HepG2 (cell line): ENCODE data around the gene ATRAID. TPM values are rescaled to one million over a fixed set of nuclear protein-coding genes. Genes with fewer than 3 reads are reported as not detected.

Source experiments
- CC2D1A ChIP-seq: sonication (generic); formaldehyde crosslinking; IDR thresholded peaks from 2 replicates; pipeline ENCODE4 v1.8.1; 2023; ENCODE audit warnings: mild to moderate bottlenecking, missing genetic modification reagents
- DMTF1 ChIP-seq: sonication (generic); formaldehyde crosslinking; IDR thresholded peaks from 2 replicates; pipeline ENCODE4 v1.4.0; 2020; ENCODE audit warnings: mild to moderate bottlenecking, missing genetic modification reagents
- HOXD1 ChIP-seq: sonication (generic); formaldehyde crosslinking; IDR thresholded peaks from 2 replicates; pipeline ENCODE4 v1.5.0; 2020; ENCODE audit warnings: missing genetic modification reagents
- KDM4B ChIP-seq: sonication (generic); formaldehyde crosslinking; IDR thresholded peaks from 2 replicates; pipeline ENCODE4 v1.4.0; 2020; ENCODE audit warnings: missing genetic modification reagents
- MAX ChIP-seq: IDR thresholded peaks from 2 replicates; pipeline ENCODE4 v1.6.1; 2012; ENCODE audit warnings: inconsistent platforms
- NKX3-1 ChIP-seq: sonication (generic); formaldehyde crosslinking; IDR thresholded peaks from 2 replicates; pipeline ENCODE4 v1.5.0; 2020; ENCODE audit warnings: missing genetic modification reagents
- NR2F6 ChIP-seq, 2 experiments: IDR thresholded peaks; 2 replicates each; pipeline ENCODE4 v1.6.1; 2016; ENCODE audit warnings: antibody characterized with exemption in 1 of 2, mild to moderate bottlenecking in 1 of 2
- SALL1 ChIP-seq: sonication (generic); formaldehyde crosslinking; IDR thresholded peaks from 2 replicates; pipeline ENCODE4 v1.8.0; 2022; ENCODE audit warnings: mild to moderate bottlenecking, missing genetic modification reagents
- ZBTB40 ChIP-seq, 2 experiments: fragments of 450-650 bp in 1 of 2; sonication (generic) in 1 of 2; formaldehyde crosslinking in 1 of 2; IDR thresholded peaks; 2 replicates each; pipeline versions ENCODE4 v1.6.1 to v1.8.0; 2016 to 2022; ENCODE audit warnings: antibody characterized with exemption in 1 of 2, mild to moderate bottlenecking in 1 of 2, missing genetic modification reagents in 1 of 2
- ZFP90 ChIP-seq: sonication (generic); formaldehyde crosslinking; IDR thresholded peaks from 2 replicates; pipeline ENCODE4 v1.8.0; 2022; ENCODE audit warnings: missing genetic modification reagents, mild to moderate bottlenecking, inconsistent platforms, borderline replicate concordance
- ZNF121 ChIP-seq: sonication (generic); formaldehyde crosslinking; IDR thresholded peaks from 2 replicates; pipeline ENCODE4 v1.5.0; 2020; ENCODE audit warnings: mild to moderate bottlenecking, missing genetic modification reagents
- ZNF138 ChIP-seq: sonication (generic); formaldehyde crosslinking; IDR thresholded peaks from 2 replicates; pipeline ENCODE4 v1.5.0; 2020; ENCODE audit warnings: mild to moderate bottlenecking, low read depth, missing genetic modification reagents
- ZNF224 ChIP-seq: sonication (generic); formaldehyde crosslinking; IDR thresholded peaks from 2 replicates; pipeline ENCODE4 v1.5.0; 2020; ENCODE audit warnings: mild to moderate bottlenecking, missing genetic modification reagents
- ZNF713 ChIP-seq: sonication (generic); formaldehyde crosslinking; IDR thresholded peaks from 2 replicates; pipeline ENCODE4 v1.4.0; 2020; ENCODE audit warnings: mild to moderate bottlenecking, missing genetic modification reagents
- ZNF788 ChIP-seq: sonication (generic); formaldehyde crosslinking; IDR thresholded peaks from 2 replicates; pipeline ENCODE4 v1.5.0; 2020; ENCODE audit warnings: mild to moderate bottlenecking, missing genetic modification reagents, borderline replicate concordance
- polyA plus RNA-seq, 8 experiments: library from polyadenylated mRNA; depleted of rRNA in 3 of 8; stranded (reverse) in 7 of 8; unstranded in 1 of 8; fragments of >200 nt; fragmentation: Illumina TruSeq in 4 of 8; extraction: Trizol in 4 of 8; gene quantifications; 2 replicates each; pipeline versions ENCODE4 v1.2.1 to v1.2.3, GENCODE V29; 2011 to 2016; ENCODE audit warnings: low read depth in 4 of 8, missing spikeins in 1 of 8, mixed read lengths in 1 of 8; ENCODE audit not compliant: insufficient read depth in 1 of 8
- total RNA-seq, 5 experiments: library from RNA; depleted of rRNA; stranded (reverse); fragments of >200 nt; fragmentation: Illumina TruSeq; extraction: Trizol; gene quantifications; 2 replicates each; pipeline ENCODE4 v1.2.3, GENCODE V29; 2016; ENCODE audit warnings: low read depth in 1 of 5
- TF ChIP-seq, protein P1 (sequence below): sonication (generic); formaldehyde crosslinking; IDR thresholded peaks from 2 replicates; pipeline ENCODE4 v1.4.0; 2020; ENCODE audit warnings: missing genetic modification reagents

The ATRAID gene
- total and polyA plus RNA-seq, 2 of the 13 experiments (the other 11 are each of a cell fraction or from before 2014, with no cell fraction given) = 207 to 382 TPM

GRCh38 chr2:27171351-27171848 lies 40.4 kb upstream of the ATRAID start (continued):
- TF ChIP-seq, protein P1, sequence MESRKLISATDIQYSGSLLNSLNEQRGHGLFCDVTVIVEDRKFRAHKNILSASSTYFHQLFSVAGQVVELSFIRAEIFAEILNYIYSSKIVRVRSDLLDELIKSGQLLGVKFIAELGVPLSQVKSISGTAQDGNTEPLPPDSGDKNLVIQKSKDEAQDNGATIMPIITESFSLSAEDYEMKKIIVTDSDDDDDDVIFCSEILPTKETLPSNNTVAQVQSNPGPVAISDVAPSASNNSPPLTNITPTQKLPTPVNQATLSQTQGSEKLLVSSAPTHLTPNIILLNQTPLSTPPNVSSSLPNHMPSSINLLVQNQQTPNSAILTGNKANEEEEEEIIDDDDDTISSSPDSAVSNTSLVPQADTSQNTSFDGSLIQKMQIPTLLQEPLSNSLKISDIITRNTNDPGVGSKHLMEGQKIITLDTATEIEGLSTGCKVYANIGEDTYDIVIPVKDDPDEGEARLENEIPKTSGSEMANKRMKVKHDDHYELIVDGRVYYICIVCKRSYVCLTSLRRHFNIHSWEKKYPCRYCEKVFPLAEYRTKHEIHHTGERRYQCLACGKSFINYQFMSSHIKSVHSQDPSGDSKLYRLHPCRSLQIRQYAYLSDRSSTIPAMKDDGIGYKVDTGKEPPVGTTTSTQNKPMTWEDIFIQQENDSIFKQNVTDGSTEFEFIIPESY (CRISPR knock-in tag) = peak; percentile 92
- TF ChIP-seq NR2F6 (IDR thresholded peaks at IDR 0.05) (peak; percentile 90), NR2F6 (CRISPR knock-in tag; IDR thresholded peaks at IDR 0.05) (peak; percentile 96), HOXD1 (CRISPR knock-in tag) (peak; percentile 93), ZNF138 (no peak), ZFP90 (CRISPR knock-in tag) (no peak), ZNF121 (CRISPR knock-in tag) (peak; percentile 80), KDM4B (CRISPR knock-in tag) (peak; percentile 97; the same call in 1 of the 2 replicates), ZNF788 (CRISPR knock-in tag) (no peak), SALL1 (peak; percentile 100), MAX (peak; percentile 78; the same call in 1 of the 2 replicates), ZBTB40 (IDR thresholded peaks at IDR 0.05) (no peak), ZBTB40 (CRISPR knock-in tag; IDR thresholded peaks at IDR 0.05) (peak; percentile 27; the same call in 1 of the 2 replicates), DMTF1 (no peak), ZNF224 (CRISPR knock-in tag) (no peak), NKX3-1 (CRISPR knock-in tag) (no peak), CC2D1A (CRISPR knock-in tag) (no peak), ZNF713 (no peak)
